ENCODE data around the gene MYO1C.

The MYO1C gene

DNA sequence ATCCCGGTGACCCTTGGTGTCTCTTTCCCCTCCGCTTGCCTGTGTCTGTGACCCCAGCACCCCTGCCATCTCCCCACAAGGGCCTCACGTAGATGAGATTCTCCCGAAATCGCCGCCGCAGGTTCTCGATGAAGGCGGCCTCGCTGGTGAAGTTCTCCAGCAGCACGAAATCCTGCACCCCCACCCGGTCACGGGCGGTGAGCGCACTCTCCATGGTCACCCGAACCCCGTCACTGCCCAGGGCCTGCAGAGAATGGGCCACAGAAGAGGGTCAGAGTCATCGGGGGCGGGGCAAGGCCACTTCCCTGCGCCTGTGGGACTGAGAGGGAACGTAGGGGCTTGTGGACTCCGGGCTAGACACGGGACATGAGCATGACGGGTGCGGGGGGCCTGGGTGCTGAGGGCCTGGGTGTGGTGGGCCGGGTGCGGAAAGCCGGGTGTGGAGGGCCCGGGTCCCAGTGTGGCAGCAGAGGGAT lies 8.4 kb downstream of the MYO1C start:
- Mint-ChIP-seq H3K9me3 (no peaks in the 10 kb centered on the region), H3K4me3 (peak overlapping the region; percentile 85), H3K4me1 (peaks cover 50% of the 10 kb centered on the region), H3K27me3 (no peaks in the 10 kb centered on the region), H3K36me3 (peaks cover 38% of the 10 kb centered on the region), H3K27ac (peak overlapping the region; percentile 74)
- ATAC-seq, result no peak

DNA sequence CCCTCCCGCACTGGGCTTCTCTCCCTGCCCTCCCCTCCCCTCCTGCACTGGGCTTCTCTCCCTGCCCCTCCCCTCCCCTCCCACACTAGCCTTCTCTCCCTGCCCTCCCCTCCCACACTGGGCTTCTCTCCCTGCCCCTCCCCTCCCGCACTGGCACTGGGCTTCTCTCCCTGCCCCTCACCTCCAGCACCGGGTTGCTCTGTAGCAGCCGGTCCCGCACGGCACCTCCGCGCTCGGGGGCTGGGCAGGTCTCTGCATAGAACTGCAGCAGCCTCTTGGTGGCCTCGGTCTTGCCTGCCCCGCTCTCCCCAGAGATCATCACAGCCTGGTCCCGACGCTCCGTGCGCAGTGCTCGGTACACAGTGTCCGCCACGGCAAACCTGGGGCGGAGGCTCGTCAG lies 9.8 kb downstream of the MYO1C start:
- ATAC-seq, result no peak
- Mint-ChIP-seq H3K36me3 (peaks cover 53% of the 10 kb centered on the region), H3K27me3 (no peaks in the 10 kb centered on the region), H3K27ac (no peak overlapping the region), H3K4me3 (no peak overlapping the region), H3K9me3 (no peaks in the 10 kb centered on the region), H3K4me1 (peaks cover 48% of the 10 kb centered on the region)

DNA sequence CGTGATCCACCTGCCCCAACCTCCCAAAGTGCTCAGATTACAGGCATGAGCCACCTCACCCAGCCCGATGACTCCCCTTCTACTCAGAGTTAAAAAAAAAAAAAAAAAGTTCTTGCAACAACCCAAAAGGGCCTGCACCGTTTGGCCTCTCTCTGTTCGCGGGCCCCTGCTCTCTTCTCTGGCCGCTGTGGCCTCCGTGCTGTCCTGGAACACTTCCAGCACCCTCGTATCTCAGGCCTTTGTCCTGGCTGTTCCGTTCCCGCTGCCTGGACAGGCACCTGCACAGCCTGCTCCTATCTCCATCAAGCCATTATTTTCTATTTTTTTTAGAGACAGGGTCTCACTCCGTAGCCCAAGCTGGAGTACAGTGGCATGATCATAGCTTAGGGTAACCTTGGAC lies 10.8 kb downstream of the MYO1C start:
- Mint-ChIP-seq H3K4me1 (peaks cover 39% of the 10 kb centered on the region), H3K9me3 (no peaks in the 10 kb centered on the region), H3K27ac (no peak overlapping the region), H3K36me3 (peaks cover 62% of the 10 kb centered on the region), H3K27me3 (no peaks in the 10 kb centered on the region), H3K4me3 (no peak overlapping the region)
- ATAC-seq, result no peak

DNA sequence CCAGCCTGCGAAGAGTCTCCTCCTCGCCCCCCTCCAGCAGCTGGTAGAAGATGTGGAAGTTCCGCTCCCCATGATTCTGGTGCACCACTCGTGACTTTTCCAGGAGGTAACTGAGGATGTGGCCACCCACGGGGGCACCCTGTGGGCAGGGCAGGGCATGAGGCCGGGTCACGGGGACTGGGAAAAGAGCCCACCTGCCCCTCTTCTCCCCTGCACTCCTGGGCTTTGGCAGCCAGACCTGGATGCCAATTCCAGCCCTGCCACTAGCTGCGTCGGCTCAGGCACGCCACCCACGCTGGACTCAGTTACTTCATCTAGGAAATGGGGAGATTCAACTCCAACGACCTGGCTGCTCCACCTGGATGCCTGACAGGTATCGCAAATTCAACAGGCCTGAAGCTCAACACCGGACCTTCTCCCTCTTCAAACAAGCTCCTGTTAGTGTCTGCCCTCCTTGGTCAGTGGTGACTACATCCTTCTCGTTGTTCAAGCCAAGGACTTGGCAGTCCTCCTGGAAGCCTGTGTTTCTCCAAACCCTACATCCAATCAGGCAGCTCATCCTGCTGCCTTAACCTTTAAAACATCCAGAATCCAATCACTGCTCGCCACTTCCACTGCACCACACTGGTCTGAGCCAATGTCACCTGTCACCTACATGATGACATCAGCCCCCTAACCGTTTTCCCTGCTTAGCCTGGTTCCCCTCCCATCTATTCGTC lies 11.6 kb downstream of the MYO1C start:
- H3K27ac Mint-ChIP-seq, result no peak overlapping the region

DNA sequence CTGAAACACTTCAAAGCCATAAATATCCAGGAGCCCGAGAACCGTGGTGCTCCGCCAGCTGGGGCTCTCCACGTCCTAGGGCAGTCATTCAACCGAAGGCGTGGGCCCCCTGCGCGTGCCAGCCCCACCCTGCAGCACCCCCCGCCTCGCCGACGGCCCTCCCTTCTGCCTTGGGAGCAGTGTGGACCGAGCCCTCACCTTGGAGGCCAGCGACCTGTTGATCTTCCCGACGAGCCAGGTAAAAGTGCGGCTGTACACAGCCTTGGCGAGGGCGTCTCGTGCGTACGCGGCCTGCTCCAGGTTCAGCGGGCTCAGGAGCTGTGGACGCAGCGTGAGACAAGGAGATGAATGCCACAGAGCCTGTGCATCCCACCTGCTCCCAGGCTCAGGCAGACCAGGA lies 14.1 kb downstream of the MYO1C start:
- no peak overlapping the region for H3K4me3 Mint-ChIP-seq
- H3K9me3 Mint-ChIP-seq, result no peaks in the 10 kb centered on the region
- no peaks in the 10 kb centered on the region for H3K27me3 Mint-ChIP-seq
- peaks cover 83% of the 10 kb centered on the region for H3K36me3 Mint-ChIP-seq
- no peak overlapping the region for H3K27ac Mint-ChIP-seq
- peaks cover 46% of the 10 kb centered on the region for H3K4me1 Mint-ChIP-seq
- no peak for ATAC-seq

More for the DNA sequence above, 11.6 kb downstream of the MYO1C start:
- no peaks in the 10 kb centered on the region for H3K27me3 Mint-ChIP-seq
- peaks cover 35% of the 10 kb centered on the region for H3K4me1 Mint-ChIP-seq
- H3K9me3 Mint-ChIP-seq, result no peaks in the 10 kb centered on the region
- no peak overlapping the region for H3K4me3 Mint-ChIP-seq
- H3K36me3 Mint-ChIP-seq, result peaks cover 64% of the 10 kb centered on the region
- no peak for ATAC-seq

DNA sequence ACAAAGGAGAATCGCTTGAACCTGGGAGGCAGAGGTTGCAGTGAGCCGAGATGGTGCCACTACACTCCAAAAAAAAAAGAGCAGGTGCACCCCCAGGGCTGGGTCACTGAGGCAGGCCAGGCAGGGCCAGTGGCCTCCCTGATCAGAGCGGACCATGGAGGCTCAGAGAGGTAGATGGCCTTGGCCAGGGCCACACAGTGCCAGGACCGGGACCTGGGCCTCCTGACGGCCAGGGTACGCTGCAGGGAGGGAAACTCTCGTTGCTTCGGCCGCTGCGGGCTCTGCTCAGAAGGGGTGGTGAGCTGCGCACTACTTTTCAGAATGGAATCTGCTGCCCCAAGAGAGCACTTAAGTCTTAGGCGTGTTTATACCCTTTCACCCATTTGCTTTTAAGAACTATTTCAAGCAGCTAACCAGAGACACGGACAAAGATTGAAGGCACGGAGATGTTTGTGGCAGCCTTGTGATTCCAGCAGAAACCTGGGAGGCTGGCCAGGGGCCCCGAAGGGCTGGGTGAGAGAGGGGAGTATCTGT lies 17.1 kb downstream of the MYO1C start:
- ATAC-seq, result no peak

DNA sequence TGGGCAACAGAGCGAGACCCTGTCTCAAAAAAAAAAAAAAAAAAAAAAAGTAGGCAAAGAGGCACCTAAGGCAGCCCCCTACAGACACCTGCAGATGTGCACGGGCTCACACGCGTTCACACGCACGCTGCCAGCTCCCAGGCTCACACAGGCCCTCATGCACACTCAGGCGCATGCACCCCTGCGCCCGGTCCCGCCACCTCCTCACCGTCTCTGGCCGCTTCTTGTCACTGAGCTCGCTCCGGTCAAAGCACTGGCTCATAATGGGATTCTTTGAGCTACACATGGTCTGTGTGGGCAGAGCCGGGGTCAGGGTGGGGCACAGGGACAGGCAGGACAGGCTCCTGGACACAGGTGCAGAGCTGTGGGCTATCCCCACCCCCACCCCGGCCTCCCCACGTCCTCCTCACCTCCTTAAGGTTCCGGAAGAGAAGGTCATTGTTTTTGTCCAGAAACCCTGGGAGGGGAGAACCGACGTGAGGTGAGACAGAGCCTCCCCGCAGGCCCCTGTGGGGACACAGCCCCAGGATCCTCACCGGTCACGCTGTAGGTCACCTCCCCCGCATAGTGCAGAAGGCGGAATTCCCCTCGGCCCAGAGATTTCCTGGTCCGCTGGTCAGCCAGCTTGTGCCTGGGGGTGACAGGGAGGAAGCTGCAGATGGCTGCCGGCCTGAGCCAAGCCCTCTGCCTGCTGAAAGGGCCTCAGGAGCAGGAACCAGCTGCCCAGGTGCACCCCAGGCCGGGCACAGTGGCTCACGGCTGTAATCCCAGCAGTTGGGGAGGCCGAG lies 17.9 kb downstream of the MYO1C start:
- Mint-ChIP-seq H3K4me3 (peak overlapping the region; percentile 72), H3K4me1 (peaks cover 49% of the 10 kb centered on the region), H3K9me3 (no peaks in the 10 kb centered on the region), H3K36me3 (peaks cover 80% of the 10 kb centered on the region), H3K27me3 (no peaks in the 10 kb centered on the region), H3K27ac (peak overlapping the region; percentile 78)
- peak; percentile 82 for ATAC-seq

More for the DNA sequence above, 17.1 kb downstream of the MYO1C start:
- H3K27ac Mint-ChIP-seq, result peak overlapping the region; percentile 78
- peak overlapping the region; percentile 12 for H3K4me3 Mint-ChIP-seq
- H3K4me1 Mint-ChIP-seq, result peaks cover 48% of the 10 kb centered on the region
- peaks cover 75% of the 10 kb centered on the region for H3K36me3 Mint-ChIP-seq
- H3K27me3 Mint-ChIP-seq, result no peaks in the 10 kb centered on the region
- H3K9me3 Mint-ChIP-seq, result no peaks in the 10 kb centered on the region

DNA sequence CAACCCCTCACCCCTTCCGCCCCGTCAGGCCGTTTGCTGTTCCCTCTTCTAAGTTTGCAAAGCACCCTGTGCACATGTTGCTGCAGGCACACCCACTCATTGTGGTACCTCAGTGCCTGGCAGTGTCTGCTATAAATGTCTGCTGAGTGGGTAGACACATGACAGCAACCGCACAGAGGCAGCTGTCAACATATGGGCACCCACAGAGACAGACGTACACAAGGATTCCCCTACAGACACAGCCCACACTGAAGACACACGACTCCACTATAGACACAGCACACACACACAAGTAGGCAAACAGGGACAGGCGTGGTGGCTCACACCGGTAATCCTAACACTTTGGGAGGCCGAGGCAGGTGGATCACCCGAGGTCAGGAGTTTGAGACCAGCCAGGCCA lies 18.6 kb downstream of the MYO1C start:
- Mint-ChIP-seq H3K36me3 (peaks cover 80% of the 10 kb centered on the region), H3K4me3 (peak overlapping the region; percentile 28), H3K27ac (peak overlapping the region; percentile 78), H3K27me3 (no peaks in the 10 kb centered on the region), H3K9me3 (no peaks in the 10 kb centered on the region), H3K4me1 (peaks cover 52% of the 10 kb centered on the region)
- peak; percentile 76 for ATAC-seq

DNA sequence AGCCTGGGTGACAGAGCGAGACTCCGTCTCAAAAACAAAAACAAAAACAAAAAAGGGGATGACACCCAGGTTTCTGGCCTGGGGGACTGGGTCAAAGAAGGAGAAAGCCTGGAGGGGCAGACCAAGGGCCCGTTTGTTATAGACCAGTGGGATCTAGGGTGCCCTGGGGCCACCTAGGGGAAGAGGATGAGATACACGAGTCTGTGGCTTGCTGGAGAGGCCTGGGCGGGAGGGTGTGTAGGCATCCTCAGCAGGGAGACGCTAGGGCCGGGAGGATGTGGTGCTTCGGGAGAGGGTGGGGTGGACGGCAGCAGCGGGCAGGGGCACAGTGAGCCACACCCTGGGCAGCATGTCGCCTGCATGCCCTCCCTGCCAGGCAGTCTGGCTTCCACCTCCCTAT lies 19.3 kb downstream of the MYO1C start:
- H3K9me3 Mint-ChIP-seq, result no peaks in the 10 kb centered on the region
- H3K4me3 Mint-ChIP-seq, result no peak overlapping the region
- H3K4me1 Mint-ChIP-seq, result peaks cover 55% of the 10 kb centered on the region
- peak overlapping the region; percentile 78 for H3K27ac Mint-ChIP-seq
- H3K27me3 Mint-ChIP-seq, result no peaks in the 10 kb centered on the region
- H3K36me3 Mint-ChIP-seq, result peaks cover 80% of the 10 kb centered on the region
- no peak for ATAC-seq

DNA sequence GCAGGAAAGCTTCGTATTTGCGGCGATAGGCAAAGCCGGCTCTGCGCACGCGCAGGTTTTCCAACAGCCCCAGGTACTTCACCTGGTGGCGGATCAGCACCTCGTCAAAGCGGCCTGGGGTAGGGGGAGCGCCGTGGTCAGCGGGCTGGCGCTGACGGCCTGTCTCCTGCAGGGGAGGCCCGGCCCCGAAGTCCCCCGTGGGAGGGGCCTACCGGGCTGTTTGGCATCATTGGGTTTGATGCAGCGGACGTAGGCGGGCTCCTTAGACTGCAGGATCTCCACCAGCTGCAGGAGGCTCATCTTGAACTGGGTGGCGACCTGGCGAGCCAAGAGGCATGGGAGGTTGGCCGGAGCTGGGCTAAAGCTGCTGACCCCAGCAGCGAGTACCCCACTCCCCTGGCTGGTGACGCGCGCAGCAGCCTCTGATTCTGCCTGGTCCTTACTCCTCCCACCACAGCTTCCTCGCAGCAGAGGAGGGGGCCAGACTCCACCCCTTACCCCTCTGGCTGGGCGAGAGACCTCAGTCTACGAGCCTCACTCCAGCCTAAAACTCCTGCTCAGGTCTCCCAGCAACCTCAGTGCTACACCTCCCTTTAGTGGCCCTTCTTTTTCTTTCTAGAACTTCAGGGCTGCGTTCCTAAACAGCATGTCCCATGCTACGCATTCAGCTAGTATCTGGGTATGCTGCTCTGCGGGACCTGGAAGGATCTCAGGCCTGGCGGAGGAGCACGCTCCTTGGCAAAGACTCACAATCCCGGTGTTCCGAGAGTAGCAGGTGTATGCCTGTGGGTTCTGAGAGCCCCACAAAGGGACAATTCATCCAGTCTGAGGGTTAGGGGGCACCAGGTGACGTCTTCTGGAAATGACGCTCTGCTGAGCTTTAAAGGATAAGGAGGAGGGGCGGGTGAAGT lies 20.3 kb downstream of the MYO1C start:
- Mint-ChIP-seq H3K4me1 (peaks cover 50% of the 10 kb centered on the region), H3K9me3 (no peaks in the 10 kb centered on the region), H3K27me3 (no peaks in the 10 kb centered on the region), H3K4me3 (peak overlapping the region; percentile 32), H3K36me3 (peaks cover 76% of the 10 kb centered on the region), H3K27ac (no peak overlapping the region)
- ATAC-seq, result no peak

DNA sequence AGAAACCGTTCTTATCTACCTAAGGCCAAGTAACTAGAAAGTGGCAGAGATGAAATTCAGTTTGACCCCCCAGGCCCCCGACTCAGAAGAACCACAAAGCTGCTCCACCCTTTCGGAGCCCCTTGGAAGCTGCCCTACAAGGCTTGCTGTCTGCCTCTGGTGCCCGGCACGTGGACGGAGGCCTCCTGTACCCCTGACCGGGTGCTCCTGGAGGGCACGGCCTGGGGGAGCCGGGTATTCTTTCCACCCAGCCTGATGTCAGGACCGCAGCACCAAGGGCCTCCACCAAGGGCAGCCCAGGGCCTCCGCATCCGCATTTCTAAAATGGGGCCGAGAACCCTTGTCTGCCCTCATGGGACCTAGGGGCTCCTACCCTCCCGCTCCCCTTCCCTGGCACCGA lies 21.0 kb downstream of the MYO1C start:
- Mint-ChIP-seq H3K9me3 (no peaks in the 10 kb centered on the region), H3K4me1 (peaks cover 50% of the 10 kb centered on the region), H3K36me3 (peaks cover 77% of the 10 kb centered on the region), H3K27ac (no peak overlapping the region), H3K27me3 (no peaks in the 10 kb centered on the region), H3K4me3 (no peak overlapping the region)
- no peak for ATAC-seq

DNA sequence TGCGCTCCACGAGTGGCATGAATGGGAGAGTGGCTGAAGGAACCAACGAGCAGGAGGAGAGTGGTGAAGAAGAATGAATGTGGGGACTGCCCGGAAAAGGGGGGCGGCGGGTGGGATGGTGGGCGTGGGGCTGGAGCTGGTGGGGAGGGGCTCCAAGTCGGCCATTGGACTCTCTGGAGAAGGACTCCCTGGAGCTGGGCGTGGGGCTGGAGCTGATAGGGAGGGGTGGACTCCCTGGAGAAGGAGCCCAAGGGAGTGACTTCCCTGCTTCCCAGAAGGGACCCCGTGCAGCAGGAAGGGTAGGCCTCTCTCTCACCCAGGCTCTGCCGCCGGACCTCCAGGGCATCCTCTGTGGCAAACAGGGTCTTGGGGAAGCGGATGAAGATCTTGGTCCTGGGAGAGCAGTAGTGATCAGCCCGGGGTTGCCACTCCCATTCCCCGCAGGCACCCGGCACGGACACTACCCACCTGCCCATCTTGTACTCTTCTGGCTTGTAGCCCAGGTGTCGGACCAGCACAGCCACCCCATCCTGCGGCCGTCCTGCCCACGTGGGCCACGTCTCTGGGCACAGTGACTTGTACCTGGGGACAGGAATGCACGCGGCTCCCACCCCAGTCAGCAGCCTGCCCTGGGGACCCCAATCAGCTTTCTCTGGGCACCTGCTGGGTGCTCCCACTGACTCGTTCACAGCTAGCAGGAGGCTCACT lies 21.6 kb downstream of the MYO1C start:
- Mint-ChIP-seq H3K9me3 (no peaks in the 10 kb centered on the region), H3K4me1 (peaks cover 50% of the 10 kb centered on the region), H3K27ac (no peak overlapping the region), H3K4me3 (no peak overlapping the region), H3K27me3 (no peaks in the 10 kb centered on the region), H3K36me3 (peaks cover 83% of the 10 kb centered on the region)
- no peak for ATAC-seq

DNA sequence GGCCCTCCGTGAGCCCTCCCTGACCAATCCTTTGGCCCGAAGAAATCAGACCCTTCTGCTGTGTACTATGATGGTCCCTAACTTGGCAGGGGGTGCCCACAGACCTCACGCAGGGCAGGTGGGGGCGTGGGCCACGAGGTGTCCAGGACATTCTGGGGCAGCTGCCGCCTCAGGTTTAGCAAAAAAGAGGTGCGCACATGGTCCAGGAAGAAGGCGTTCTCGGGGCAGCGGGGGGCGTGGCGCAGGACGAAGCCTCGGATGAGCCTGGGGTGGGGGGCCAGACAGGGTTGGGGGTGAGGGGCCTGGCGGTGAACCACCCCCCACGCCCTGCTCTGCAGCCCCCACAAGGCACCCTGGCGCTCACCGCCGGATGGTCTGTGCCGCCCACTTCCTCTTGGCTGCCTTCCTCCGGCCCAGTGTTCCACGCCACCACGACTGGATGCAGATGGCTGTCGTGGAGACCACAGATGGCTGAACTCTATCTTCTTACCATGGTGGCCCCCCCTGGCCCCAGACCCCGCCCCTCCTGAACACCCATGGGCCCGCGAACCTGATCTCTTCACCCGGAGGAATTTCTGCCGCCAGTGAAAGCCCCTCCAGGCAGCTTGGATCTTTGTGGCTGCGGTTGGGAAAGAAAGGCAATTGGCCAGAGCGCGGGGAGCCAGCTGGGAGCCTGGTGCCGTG lies 22.3 kb downstream of the MYO1C start:
- Mint-ChIP-seq H3K4me1 (peaks cover 43% of the 10 kb centered on the region), H3K27me3 (no peaks in the 10 kb centered on the region), H3K4me3 (no peak overlapping the region), H3K36me3 (peaks cover 83% of the 10 kb centered on the region), H3K27ac (no peak overlapping the region), H3K9me3 (no peaks in the 10 kb centered on the region)
- no peak for ATAC-seq

All from stimulated activated memory B cell treated with anti-CD40 and anti-IgM and Interleukin-4, amounts not matched to agents 10 μg/mL and 1 μg/mL and 100 μg/mL, for 72 hours (primary cell).